ENCODE results near the gene TEK. TPM values are rescaled to one million over a fixed set of nuclear protein-coding genes. Genes with fewer than 3 reads are reported as not detected.

Gene TEK
- total and polyA plus RNA-seq, 10 of the 15 experiments (the other 5 are each of a cell fraction or from before 2014, with no cell fraction given) = not detected

DNA sequence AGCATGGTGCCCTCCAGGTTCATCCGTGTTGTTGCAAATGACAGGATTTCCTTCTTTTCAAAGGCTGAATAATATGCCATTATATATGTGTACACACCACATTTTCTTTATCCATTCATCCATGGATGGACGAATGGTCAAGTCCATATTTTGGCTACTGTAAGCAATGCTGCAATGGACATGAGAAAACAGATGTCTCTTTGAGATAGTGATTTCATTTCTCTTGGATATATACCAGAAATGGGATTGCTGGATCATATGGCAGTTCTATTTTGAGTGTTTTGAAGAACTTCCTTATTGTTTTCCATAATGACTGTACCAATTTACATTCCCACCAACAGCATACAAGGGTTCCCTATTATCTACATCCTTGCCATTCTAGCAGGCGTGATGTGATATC lies 67.9 kb downstream of the TEK start:
- intact Hi-C loops (cut with micrococcal nuclease; ENCODE audit: unreplicated experiment) = no loop called here
- CTCF ChIA-PET = no interaction called here
- no peaks in the 10 kb centered on the region for H3K4me1 ChIP-seq (ENCODE audit: control insufficient read depth, insufficient read depth, low read length)
- BruUV-seq (replicated peaks) = no TSS peak
- SMC1A ChIA-PET (ENCODE audit: uncharacterized antibody, unreplicated experiment) = no interaction called here
- ATAC-seq = no peak
- H3K27ac ChIP-seq (ENCODE audit: control insufficient read depth, insufficient read depth) = no peak overlapping the region
- H3K27me3 ChIP-seq (replicated peaks in 1 of 2; ENCODE audit: control insufficient read depth in 2 of 2, insufficient read depth in 2 of 2, low read length in 1 of 2) = no peaks in the 10 kb centered on the region
- H2AFZ ChIP-seq (ENCODE audit: control insufficient read depth, low read depth, low read length) = no peak overlapping the region
- in situ Hi-C loops (cut with MboI) = no loop called here
- RAD21 ChIA-PET (ENCODE audit: unreplicated experiment) = no interaction called here
- H3K79me2 ChIP-seq (ENCODE audit: control insufficient read depth, insufficient read depth, low read length) = no peaks in the 10 kb centered on the region
- H3K9ac ChIP-seq (ENCODE audit: control insufficient read depth, insufficient read depth, low read length) = no peak overlapping the region
- POLR2A ChIA-PET = no interaction called here
- no peak overlapping the region for H3K4me3 ChIP-seq
- no peaks in the 10 kb centered on the region for H4K20me1 ChIP-seq (ENCODE audit: control insufficient read depth, insufficient read depth)
- WGBS (ENCODE audit: insufficient coverage, insufficient replicate concordance, low lambda C conversion rate, missing lambda C conversion rate) = 58% methylated on average over 3 of the region's 3 CpGs
- H3K9me3 ChIP-seq (replicated peaks; ENCODE audit: control insufficient read depth, insufficient read depth, low read length) = no peaks in the 10 kb centered on the region
- FAIRE-seq = no peak
- H3K4me2 ChIP-seq (ENCODE audit: control insufficient read depth, insufficient read depth) = no peak overlapping the region
- no peak for DNase-seq (ENCODE audit: low read depth, low spot score)
- no peaks in the 10 kb centered on the region for H3K36me3 ChIP-seq (ENCODE audit: control insufficient read depth in 2 of 2, insufficient read depth in 2 of 2, low read length in 1 of 2)
- no peak for TF ChIP-seq SP1 (IDR thresholded peaks at IDR 0.05; ENCODE audit: low read depth, low read length)
- TF ChIP-seq PAX8 (IDR thresholded peaks at IDR 0.05) = no peak
- TF ChIP-seq PRDM15 (CRISPR knock-in tag; IDR thresholded peaks at IDR 0.05) = no peak
- TF ChIP-seq SUPT20H (IDR thresholded peaks at IDR 0.05; ENCODE audit: borderline replicate concordance, control insufficient read depth, low read depth, low read length) = no peak
- TF ChIP-seq ZNF217 (IDR thresholded peaks at IDR 0.05) = no peak
- no peak for TF ChIP-seq CTCF (IDR thresholded peaks at IDR 0.05 in 2 of 3, conservative IDR thresholded peaks at IDR 0.05 in 1 of 3; ENCODE audit: control insufficient read depth in 2 of 3, extremely low read depth in 1 of 3, insufficient read depth in 1 of 3, low read depth in 3 of 3, low read length in 3 of 3)
- TF ChIP-seq, protein P1, sequence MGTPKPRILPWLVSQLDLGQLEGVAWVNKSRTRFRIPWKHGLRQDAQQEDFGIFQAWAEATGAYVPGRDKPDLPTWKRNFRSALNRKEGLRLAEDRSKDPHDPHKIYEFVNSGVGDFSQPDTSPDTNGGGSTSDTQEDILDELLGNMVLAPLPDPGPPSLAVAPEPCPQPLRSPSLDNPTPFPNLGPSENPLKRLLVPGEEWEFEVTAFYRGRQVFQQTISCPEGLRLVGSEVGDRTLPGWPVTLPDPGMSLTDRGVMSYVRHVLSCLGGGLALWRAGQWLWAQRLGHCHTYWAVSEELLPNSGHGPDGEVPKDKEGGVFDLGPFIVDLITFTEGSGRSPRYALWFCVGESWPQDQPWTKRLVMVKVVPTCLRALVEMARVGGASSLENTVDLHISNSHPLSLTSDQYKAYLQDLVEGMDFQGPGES (IDR thresholded peaks at IDR 0.05) = no peak
- TF ChIP-seq, protein P2, sequence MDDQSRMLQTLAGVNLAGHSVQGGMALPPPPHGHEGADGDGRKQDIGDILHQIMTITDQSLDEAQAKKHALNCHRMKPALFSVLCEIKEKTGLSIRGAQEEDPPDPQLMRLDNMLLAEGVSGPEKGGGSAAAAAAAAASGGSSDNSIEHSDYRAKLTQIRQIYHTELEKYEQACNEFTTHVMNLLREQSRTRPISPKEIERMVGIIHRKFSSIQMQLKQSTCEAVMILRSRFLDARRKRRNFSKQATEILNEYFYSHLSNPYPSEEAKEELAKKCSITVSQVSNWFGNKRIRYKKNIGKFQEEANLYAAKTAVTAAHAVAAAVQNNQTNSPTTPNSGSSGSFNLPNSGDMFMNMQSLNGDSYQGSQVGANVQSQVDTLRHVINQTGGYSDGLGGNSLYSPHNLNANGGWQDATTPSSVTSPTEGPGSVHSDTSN (IDR thresholded peaks at IDR 0.05; ENCODE audit: insufficient replicate concordance, low read depth, low read length) = no peak
- TF ChIP-seq RCOR1 (conservative IDR thresholded peaks at IDR 0.05; ENCODE audit: low read depth, low read length) = no peak
- TF ChIP-seq ZNF622 (IDR thresholded peaks at IDR 0.05) = no peak
- no peak for TF ChIP-seq CBX3 (IDR thresholded peaks at IDR 0.05; ENCODE audit: borderline replicate concordance, low read depth)
- TF ChIP-seq, protein P3, sequence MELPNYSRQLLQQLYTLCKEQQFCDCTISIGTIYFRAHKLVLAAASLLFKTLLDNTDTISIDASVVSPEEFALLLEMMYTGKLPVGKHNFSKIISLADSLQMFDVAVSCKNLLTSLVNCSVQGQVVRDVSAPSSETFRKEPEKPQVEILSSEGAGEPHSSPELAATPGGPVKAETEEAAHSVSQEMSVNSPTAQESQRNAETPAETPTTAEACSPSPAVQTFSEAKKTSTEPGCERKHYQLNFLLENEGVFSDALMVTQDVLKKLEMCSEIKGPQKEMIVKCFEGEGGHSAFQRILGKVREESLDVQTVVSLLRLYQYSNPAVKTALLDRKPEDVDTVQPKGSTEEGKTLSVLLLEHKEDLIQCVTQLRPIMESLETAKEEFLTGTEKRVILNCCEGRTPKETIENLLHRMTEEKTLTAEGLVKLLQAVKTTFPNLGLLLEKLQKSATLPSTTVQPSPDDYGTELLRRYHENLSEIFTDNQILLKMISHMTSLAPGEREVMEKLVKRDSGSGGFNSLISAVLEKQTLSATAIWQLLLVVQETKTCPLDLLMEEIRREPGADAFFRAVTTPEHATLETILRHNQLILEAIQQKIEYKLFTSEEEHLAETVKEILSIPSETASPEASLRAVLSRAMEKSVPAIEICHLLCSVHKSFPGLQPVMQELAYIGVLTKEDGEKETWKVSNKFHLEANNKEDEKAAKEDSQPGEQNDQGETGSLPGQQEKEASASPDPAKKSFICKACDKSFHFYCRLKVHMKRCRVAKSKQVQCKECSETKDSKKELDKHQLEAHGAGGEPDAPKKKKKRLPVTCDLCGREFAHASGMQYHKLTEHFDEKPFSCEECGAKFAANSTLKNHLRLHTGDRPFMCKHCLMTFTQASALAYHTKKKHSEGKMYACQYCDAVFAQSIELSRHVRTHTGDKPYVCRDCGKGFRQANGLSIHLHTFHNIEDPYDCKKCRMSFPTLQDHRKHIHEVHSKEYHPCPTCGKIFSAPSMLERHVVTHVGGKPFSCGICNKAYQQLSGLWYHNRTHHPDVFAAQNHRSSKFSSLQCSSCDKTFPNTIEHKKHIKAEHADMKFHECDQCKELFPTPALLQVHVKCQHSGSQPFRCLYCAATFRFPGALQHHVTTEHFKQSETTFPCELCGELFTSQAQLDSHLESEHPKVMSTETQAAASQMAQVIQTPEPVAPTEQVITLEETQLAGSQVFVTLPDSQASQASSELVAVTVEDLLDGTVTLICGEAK (IDR thresholded peaks at IDR 0.05; ENCODE audit: borderline replicate concordance) = no peak
- TF ChIP-seq CHD1 (IDR thresholded peaks at IDR 0.05; ENCODE audit: low read depth, low read length) = no peak

All from GM12878 (cell line).